CD4-positive, alpha-beta T cell (primary cell): ENCODE results near the gene EIF2D. TPM values are rescaled to one million over a fixed set of nuclear protein-coding genes. Genes with fewer than 3 reads are reported as not detected.

Source experiments
- ATAC-seq: fragments of 200-7000 bp; cut with Tn5 transposase; one replicate; pipeline ENCODE4 v1.10.0; 2022; ENCODE audit warnings: mild to moderate bottlenecking; ENCODE audit not compliant: poor library complexity
- CTCF ChIA-PET: fragments of 350-600 bp; sonication (Branson Sonifier 250); formaldehyde crosslinking; loops from one replicate; lab custom pipeline; 2021; ENCODE audit warnings: antibody characterized with exemption, inconsistent platforms; lab: Charles Lee
- POLR2A ChIA-PET: fragments of 350-600 bp; sonication (Branson Sonifier 250); formaldehyde crosslinking; loops from one replicate; lab custom pipeline; 2021; ENCODE audit warnings: antibody characterized with exemption, inconsistent platforms; lab: Charles Lee
- DNase-seq, 14 experiments: peaks; one replicate each; pipeline ENCODE4 v3.0.0-alpha.2; 2013 to 2020; ENCODE audit warnings: mixed read lengths in 2 of 14
- H3K27ac ChIP-seq, 2 donors: one replicate each; pipeline versions ENCODE4 v1.5.1 to v1.7.0; 2013; ENCODE audit warnings: low read length in 2 of 2, low read depth in 1 of 2, mild to moderate bottlenecking in 1 of 2
- H3K27me3 ChIP-seq, 2 experiments: 1 replicate in 1 of 2; 2 replicates in 1 of 2; pipeline versions ENCODE4 v1.6.1 to v1.7.0; 2013; ENCODE audit warnings: low read length in 2 of 2, control low read depth in 1 of 2, mild to moderate bottlenecking in 1 of 2, moderate library complexity in 1 of 2; ENCODE audit not compliant: insufficient read depth in 2 of 2, control insufficient read depth in 1 of 2
- H3K36me3 ChIP-seq: one replicate; pipeline ENCODE4 v1.6.1; 2013; ENCODE audit warnings: low read length, control low read depth; ENCODE audit not compliant: insufficient read depth
- H3K4me1 ChIP-seq: one replicate; pipeline ENCODE4 v1.6.1; 2013; ENCODE audit warnings: low read length, control low read depth; ENCODE audit not compliant: insufficient read depth
- H3K4me3 ChIP-seq: one replicate; pipeline ENCODE4 v1.5.1; 2013; ENCODE audit warnings: mild to moderate bottlenecking, low read length, moderate library complexity
- H3K9me3 ChIP-seq, 2 experiments: 1 replicate in 1 of 2; 2 replicates in 1 of 2; pipeline versions ENCODE4 v1.6.1 to v1.7.0; 2013; ENCODE audit warnings: low read length in 2 of 2, mild to moderate bottlenecking in 2 of 2, control low read depth in 1 of 2, moderate library complexity in 1 of 2; ENCODE audit not compliant: control insufficient read depth in 1 of 2, insufficient read depth in 1 of 2
- H3K27ac Mint-ChIP-seq: one replicate; pipeline ENCODE4 v1.8.0; 2020; ENCODE audit warnings: mixed read lengths
- H3K27me3 Mint-ChIP-seq: one replicate; pipeline ENCODE4 v1.8.0; 2021; ENCODE audit warnings: mixed read lengths
- H3K36me3 Mint-ChIP-seq: one replicate; pipeline ENCODE4 v1.8.0; 2021; ENCODE audit warnings: low read depth, mixed read lengths
- H3K4me1 Mint-ChIP-seq: one replicate; pipeline ENCODE4 v1.8.0; 2021; ENCODE audit warnings: low read depth, mixed read lengths
- H3K4me3 Mint-ChIP-seq: one replicate; pipeline ENCODE4 v1.8.0; 2020; ENCODE audit warnings: mild to moderate bottlenecking, mixed read lengths
- H3K9me3 Mint-ChIP-seq: one replicate; pipeline ENCODE4 v1.8.0; 2020; ENCODE audit warnings: mixed read lengths
- intact Hi-C, 2 experiments: fragments of 100-400 bp; cut with DNase I in 1 of 2; cut with micrococcal nuclease in 1 of 2; formaldehyde crosslinking; loops; one replicate each; pipeline versions ENCODE4 v1.15.1 to v1.9.0; 2023 to 2025; cut with DNase I, micrococcal nuclease
- total RNA-seq, 174 experiments: library from RNA in 2 of 174; stranded (reverse) in 2 of 174; gene quantifications; one replicate each; pipeline ENCODE4 v1.2.3 and lab custom pipeline; 2021 to 2026
- TF ChIP-seq, protein P1 (sequence below): fragments of 200-600 bp; IDR thresholded peaks from one replicate; pipeline ENCODE4 v1.8.0; 2022; ENCODE audit warnings: antibody characterized with exemption, mild to moderate bottlenecking

EIF2D gene
- total RNA-seq, 2 experiments from 2014 or later = 48.9 to 51.6 TPM

DNA sequence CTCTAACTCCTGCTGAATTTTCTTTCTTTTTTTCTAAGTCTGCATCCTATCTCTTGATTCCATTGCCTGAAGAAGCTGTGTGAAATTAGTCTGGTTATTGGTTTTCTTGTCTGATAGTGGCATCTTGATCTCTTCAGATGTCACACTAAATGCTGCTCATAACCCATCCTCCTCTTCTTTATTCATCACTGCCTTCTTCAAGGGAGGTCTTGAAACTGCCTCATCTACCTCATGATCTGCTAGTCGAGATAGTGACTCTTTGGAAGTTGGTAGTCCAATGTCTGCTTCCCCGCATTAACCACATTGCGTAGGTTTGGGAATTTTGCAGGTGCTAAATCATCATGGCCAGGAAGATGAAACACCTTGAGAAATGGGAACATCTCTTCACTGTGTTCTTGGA, 38.7 kb upstream of the EIF2D start:
- TF ChIP-seq, protein P1, sequence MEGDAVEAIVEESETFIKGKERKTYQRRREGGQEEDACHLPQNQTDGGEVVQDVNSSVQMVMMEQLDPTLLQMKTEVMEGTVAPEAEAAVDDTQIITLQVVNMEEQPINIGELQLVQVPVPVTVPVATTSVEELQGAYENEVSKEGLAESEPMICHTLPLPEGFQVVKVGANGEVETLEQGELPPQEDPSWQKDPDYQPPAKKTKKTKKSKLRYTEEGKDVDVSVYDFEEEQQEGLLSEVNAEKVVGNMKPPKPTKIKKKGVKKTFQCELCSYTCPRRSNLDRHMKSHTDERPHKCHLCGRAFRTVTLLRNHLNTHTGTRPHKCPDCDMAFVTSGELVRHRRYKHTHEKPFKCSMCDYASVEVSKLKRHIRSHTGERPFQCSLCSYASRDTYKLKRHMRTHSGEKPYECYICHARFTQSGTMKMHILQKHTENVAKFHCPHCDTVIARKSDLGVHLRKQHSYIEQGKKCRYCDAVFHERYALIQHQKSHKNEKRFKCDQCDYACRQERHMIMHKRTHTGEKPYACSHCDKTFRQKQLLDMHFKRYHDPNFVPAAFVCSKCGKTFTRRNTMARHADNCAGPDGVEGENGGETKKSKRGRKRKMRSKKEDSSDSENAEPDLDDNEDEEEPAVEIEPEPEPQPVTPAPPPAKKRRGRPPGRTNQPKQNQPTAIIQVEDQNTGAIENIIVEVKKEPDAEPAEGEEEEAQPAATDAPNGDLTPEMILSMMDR = no peak
- Histone ChIP-seq H3K4me1 (no peaks in the 10 kb centered on the region), H3K9me3 (no peaks in the 10 kb centered on the region), H3K4me3 (no peak overlapping the region), H3K27me3 (no peaks in the 10 kb centered on the region), H3K27ac (no peak overlapping the region), H3K36me3 (no peaks in the 10 kb centered on the region)
- Mint-ChIP-seq H3K27me3 (no peaks in the 10 kb centered on the region), H3K4me3 (no peak overlapping the region), H3K36me3 (no peaks in the 10 kb centered on the region), H3K9me3 (no peaks in the 10 kb centered on the region), H3K27ac (no peak overlapping the region), H3K4me1 (no peaks in the 10 kb centered on the region)
- intact Hi-C loops = no loop called here
- ATAC-seq (no peak), DNase-seq (no peak)
- ChIA-PET CTCF (no interaction called here), POLR2A (no interaction called here)

DNA sequence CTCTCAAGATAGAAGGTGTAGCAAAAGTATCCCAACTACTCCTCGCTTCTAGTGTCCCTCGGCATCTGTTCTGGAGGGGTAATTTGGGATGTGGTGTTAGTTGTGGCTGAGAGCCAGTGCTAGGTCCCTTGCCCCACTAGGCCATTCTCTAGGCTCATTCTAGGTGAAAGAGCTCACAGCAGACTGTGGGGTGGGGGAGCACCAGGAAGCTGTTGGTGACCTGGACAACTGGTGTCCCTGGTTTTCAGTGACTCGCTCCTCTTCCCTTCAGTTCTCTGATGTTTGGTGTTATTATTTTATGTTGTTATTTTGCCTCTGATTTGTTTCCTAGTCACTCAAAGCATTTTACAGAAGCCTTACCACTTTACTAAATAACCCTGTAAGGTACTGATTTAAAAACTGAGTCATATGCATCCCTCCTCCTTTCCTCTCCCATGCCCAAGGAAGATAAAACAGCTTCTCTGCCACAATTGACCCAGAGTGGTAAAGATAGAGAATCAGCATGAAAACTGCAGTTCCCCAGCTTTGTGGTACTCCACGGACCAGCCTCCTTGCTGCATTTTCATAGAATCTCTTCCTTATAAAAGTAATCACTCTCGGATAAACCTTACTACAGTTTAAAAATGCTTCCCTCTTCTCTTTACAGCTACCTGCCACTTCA, 37.1 kb upstream of the EIF2D start:
- intact Hi-C loops = no loop called here
- no peak overlapping the region for H3K4me3 ChIP-seq
- no peaks in the 10 kb centered on the region for H3K36me3 ChIP-seq
- ChIA-PET POLR2A (no interaction called here), CTCF (interaction anchor here (1.2 kb wide), 1 partner anchor 9 kb away, joined by 5 read pairs; no protein-coding TSS in a partner anchor)
- no peaks in the 10 kb centered on the region for H3K9me3 Mint-ChIP-seq
- H3K4me1 Mint-ChIP-seq = no peaks in the 10 kb centered on the region
- no peak overlapping the region for H3K27ac ChIP-seq
- ATAC-seq (no peak), DNase-seq (no peak)
- H3K4me1 ChIP-seq = no peaks in the 10 kb centered on the region
- TF ChIP-seq, protein P1 = no peak
- H3K27ac Mint-ChIP-seq = no peak overlapping the region
- no peaks in the 10 kb centered on the region for H3K27me3 Mint-ChIP-seq
- no peaks in the 10 kb centered on the region for H3K36me3 Mint-ChIP-seq
- H3K4me3 Mint-ChIP-seq = no peak overlapping the region
- no peaks in the 10 kb centered on the region for H3K27me3 ChIP-seq
- no peaks in the 10 kb centered on the region for H3K9me3 ChIP-seq

DNA sequence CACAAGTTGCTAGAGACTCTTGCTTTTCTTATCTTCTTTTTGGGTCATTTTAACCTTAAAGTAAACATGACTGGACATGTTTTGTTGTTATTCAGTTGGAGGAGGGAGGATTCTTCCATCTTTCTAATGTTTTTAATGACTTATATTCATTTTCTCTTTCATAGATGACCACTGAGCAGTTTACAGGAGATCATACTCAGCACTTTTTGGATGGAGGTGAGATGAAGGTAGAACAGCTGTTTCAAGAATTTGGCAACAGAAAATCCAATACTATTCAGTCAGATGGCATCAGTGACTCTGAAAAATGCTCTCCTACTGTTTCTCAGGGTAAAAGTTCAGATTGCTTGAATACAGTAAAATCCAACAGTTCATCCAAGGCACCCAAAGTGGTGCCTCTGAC, 35.0 kb upstream of the EIF2D start:
- DNase-seq (no peak), ATAC-seq (no peak)
- Mint-ChIP-seq H3K27me3 (no peaks in the 10 kb centered on the region), H3K4me3 (no peak overlapping the region), H3K9me3 (no peaks in the 10 kb centered on the region), H3K27ac (no peak overlapping the region), H3K4me1 (no peaks in the 10 kb centered on the region), H3K36me3 (no peaks in the 10 kb centered on the region)
- no peaks in the 10 kb centered on the region for H3K36me3 ChIP-seq
- no peaks in the 10 kb centered on the region for H3K9me3 ChIP-seq
- no peak overlapping the region for H3K27ac ChIP-seq
- intact Hi-C loops = no loop called here
- TF ChIP-seq, protein P1 = no peak
- no peaks in the 10 kb centered on the region for H3K27me3 ChIP-seq
- H3K4me1 ChIP-seq = no peaks in the 10 kb centered on the region
- H3K4me3 ChIP-seq = no peak overlapping the region
- ChIA-PET POLR2A (interaction anchor here (1.0 kb wide), 1 partner anchor 10 kb away, joined by 3 read pairs; no protein-coding TSS in a partner anchor), CTCF (interaction anchor here (1.1 to 1.9 kb wide), 2 partner anchors 11 to 17 kb away, joined by 3 to 6 read pairs; no protein-coding TSS in a partner anchor)
